Osteoblast (primary cell): ENCODE measurements around the gene SOX8. TPM values are rescaled to one million over a fixed set of nuclear protein-coding genes. Genes with fewer than 3 reads are reported as not detected.

Experiments used
- DNase-seq: peaks from one replicate; pipeline ENCODE4 v3.0.0; 2011; ENCODE audit warnings: low spot score, mixed read lengths; ENCODE audit not compliant: insufficient read length; ENCODE audit errors: missing footprints
- H2AFZ ChIP-seq: 2 replicates; pipeline ENCODE4 v1.6.0; 2011; ENCODE audit warnings: mild to moderate bottlenecking, low read length
- H3K27ac ChIP-seq: 2 replicates; pipeline ENCODE4 v1.5.1; 2011; ENCODE audit warnings: mild to moderate bottlenecking, low read depth, low read length, moderate library complexity
- H3K27me3 ChIP-seq: 2 replicates; pipeline ENCODE4 v1.6.0; 2012; ENCODE audit warnings: mild to moderate bottlenecking, control low read depth, inconsistent platforms, low read length, moderate library complexity; ENCODE audit not compliant: insufficient read depth
- H3K36me3 ChIP-seq: 2 replicates; pipeline ENCODE4 v1.5.1; 2011; ENCODE audit warnings: mild to moderate bottlenecking, low read length, control low read depth, moderate library complexity; ENCODE audit not compliant: insufficient read depth
- H3K4me1 ChIP-seq: 2 replicates; pipeline ENCODE4 v1.5.1; 2011; ENCODE audit warnings: mild to moderate bottlenecking, low read length, control low read depth, moderate library complexity; ENCODE audit not compliant: insufficient read depth
- H3K4me2 ChIP-seq: 2 replicates; pipeline ENCODE4 v1.6.0; 2011; ENCODE audit warnings: mild to moderate bottlenecking, low read length; ENCODE audit not compliant: insufficient read depth
- H3K4me3 ChIP-seq: fragments of 200-600 bp; sonication (generic); 3 replicates; pipeline ENCODE4 v1.5.1; 2012; ENCODE audit warnings: mild to moderate bottlenecking, low read length, inconsistent platforms; ENCODE audit not compliant: insufficient read depth
- H3K79me2 ChIP-seq: 2 replicates; pipeline ENCODE4 v1.6.0; 2012; ENCODE audit warnings: mild to moderate bottlenecking, low read length, control low read depth, inconsistent platforms; ENCODE audit not compliant: insufficient read depth
- H3K9me3 ChIP-seq: 2 replicates; pipeline ENCODE4 v1.5.1; 2011; ENCODE audit warnings: low read depth, low read length, control low read depth
- H4K20me1 ChIP-seq: 2 replicates; pipeline ENCODE4 v1.6.0; 2012; ENCODE audit warnings: mild to moderate bottlenecking, low read length, control low read depth; ENCODE audit not compliant: insufficient read depth
- total RNA-seq: library from RNA; depleted of rRNA; stranded (reverse); fragments of >200 nt; gene quantifications from 2 replicates; pipeline ENCODE4 v1.2.3, GENCODE V29; 2012
- TF ChIP-seq, protein P1 (sequence below): IDR thresholded peaks from 2 replicates; pipeline ENCODE4 v1.5.1; 2011; ENCODE audit warnings: mild to moderate bottlenecking, low read depth, low read length, moderate library complexity; ENCODE audit errors: extremely low read depth

Gene SOX8
- total RNA-seq, 1 donor, result not detected

DNA sequence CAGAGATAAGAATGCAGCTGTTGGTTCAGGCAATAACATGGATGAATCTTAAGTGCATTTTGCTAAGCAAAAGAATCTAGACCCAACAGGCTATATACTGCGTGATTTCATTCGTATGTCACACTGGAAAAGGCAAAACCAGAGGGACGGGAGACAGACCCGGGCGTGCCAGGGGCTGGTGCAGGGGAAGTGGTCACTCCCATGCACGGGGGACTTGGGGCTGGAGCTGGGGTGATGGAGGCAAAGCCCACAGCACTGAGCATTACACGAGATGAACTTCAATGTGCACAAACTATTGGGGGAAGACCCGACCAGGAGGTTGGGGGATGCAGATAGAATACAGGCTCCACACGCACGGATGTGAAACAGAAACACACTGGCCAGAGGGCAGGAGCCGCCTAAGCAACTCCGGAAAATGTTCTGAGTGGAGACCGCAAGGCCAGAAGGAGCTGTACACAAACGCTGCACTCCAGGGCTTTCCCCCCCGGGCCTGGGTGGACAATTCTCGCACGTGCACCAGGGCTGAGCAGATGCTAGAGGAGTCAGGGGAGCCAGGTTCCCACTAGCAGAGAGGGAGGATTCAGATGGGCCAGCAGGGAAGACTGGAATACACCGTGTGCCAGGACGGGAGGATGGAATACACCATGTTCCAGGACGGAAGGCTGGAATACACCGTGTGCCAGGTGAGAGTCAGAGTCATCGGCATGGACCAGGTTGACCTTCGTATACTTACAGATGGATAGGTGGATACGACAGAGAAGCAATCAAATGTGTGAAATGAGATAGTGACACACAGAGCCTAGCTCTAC is 22.1 kb upstream of the SOX8 start:
- TF ChIP-seq, protein P1, sequence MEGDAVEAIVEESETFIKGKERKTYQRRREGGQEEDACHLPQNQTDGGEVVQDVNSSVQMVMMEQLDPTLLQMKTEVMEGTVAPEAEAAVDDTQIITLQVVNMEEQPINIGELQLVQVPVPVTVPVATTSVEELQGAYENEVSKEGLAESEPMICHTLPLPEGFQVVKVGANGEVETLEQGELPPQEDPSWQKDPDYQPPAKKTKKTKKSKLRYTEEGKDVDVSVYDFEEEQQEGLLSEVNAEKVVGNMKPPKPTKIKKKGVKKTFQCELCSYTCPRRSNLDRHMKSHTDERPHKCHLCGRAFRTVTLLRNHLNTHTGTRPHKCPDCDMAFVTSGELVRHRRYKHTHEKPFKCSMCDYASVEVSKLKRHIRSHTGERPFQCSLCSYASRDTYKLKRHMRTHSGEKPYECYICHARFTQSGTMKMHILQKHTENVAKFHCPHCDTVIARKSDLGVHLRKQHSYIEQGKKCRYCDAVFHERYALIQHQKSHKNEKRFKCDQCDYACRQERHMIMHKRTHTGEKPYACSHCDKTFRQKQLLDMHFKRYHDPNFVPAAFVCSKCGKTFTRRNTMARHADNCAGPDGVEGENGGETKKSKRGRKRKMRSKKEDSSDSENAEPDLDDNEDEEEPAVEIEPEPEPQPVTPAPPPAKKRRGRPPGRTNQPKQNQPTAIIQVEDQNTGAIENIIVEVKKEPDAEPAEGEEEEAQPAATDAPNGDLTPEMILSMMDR, result no peak
- no peak overlapping the region for H2AFZ ChIP-seq

DNA sequence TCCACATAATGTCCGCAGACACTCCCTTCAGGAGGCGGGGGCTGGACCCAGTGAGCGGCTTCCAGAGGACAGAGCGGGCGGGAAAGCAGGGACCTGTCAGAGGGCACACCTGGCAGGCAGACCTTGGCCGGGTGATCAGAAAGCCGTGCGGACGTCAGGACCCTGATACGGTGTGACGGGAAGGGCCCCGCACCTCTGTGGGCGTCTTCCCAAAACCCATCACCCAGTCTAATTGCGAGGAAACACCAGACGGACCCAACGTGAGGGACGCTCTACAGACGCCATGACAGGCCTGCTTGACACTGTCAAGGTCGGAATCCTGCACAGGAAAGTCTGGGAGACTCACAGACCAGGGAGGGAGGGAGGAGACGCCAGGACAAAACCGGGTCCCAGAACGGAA is 19.2 kb upstream of the SOX8 start:
- H3K4me3 ChIP-seq, result no peak overlapping the region
- H3K79me2 ChIP-seq, result peaks cover 24% of the 10 kb centered on the region
- no peak overlapping the region for H3K4me2 ChIP-seq
- peaks cover 10% of the 10 kb centered on the region for H4K20me1 ChIP-seq
- H3K9me3 ChIP-seq, result peaks cover 7% of the 10 kb centered on the region
- TF ChIP-seq, protein P1, result no peak
- H3K27me3 ChIP-seq, result no peaks in the 10 kb centered on the region
- no peak overlapping the region for H2AFZ ChIP-seq
- DNase-seq, result peak; percentile 14
- no peak overlapping the region for H3K27ac ChIP-seq
- peaks cover 13% of the 10 kb centered on the region for H3K4me1 ChIP-seq
- no peaks in the 10 kb centered on the region for H3K36me3 ChIP-seq

More for the DNA sequence above, 22.1 kb upstream of the SOX8 start:
- peak; percentile 73 for DNase-seq
- Histone ChIP-seq H3K36me3 (no peaks in the 10 kb centered on the region), H3K4me1 (peaks cover 10% of the 10 kb centered on the region), H3K4me3 (no peak overlapping the region), H4K20me1 (peaks cover 14% of the 10 kb centered on the region), H3K9me3 (no peaks in the 10 kb centered on the region), H3K4me2 (no peak overlapping the region), H3K79me2 (peaks cover 19% of the 10 kb centered on the region), H3K27me3 (no peaks in the 10 kb centered on the region), H3K27ac (no peak overlapping the region)

DNA sequence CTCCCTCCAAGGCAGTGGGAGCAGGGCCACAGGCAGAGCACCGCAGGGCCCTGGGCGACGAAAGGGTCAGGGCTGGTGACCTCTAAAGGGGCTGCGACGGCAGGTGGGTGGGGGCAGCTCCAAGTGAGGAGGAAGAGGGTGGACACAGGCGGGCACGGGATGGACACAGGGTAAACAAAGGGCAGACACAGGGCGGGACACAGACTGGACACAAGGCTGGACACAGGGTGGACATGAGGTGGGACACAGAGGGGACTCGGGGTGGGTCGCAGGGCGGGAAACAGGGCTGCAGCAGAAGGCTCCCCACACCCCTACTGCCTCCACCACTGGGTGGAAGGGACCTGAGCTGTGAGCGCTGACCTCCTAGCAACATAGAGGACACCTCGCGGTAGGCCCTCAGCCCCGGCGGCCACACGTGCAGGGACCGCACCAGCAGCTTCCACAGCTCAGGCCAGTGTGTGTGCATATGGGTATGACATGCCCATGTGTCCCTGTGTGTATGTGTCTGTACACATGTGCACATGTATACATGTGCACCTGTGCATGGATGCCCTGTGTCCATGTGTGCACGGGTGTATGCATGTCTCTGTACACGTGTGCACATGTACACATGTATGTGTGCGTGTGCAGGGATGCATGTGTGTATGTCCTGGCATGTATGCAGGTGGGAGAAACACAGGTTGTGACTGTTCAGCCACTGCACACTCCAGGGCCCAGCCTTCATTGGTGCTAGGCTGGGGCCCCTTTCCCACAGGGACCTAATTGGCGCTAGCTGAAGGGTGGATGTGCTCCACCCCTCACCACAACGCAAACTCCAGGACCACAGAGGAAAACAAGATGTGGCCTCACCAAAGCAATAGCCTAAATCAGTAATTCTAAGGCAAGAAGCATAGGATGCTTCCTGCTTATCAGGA is 18.4 kb upstream of the SOX8 start:
- Histone ChIP-seq H3K4me1 (peaks cover 13% of the 10 kb centered on the region), H2AFZ (peak overlapping the region; percentile 90), H3K27me3 (no peaks in the 10 kb centered on the region), H3K9me3 (peaks cover 7% of the 10 kb centered on the region), H3K4me2 (peak overlapping the region; percentile 80), H4K20me1 (peaks cover 10% of the 10 kb centered on the region), H3K4me3 (peak overlapping the region; percentile 73), H3K79me2 (peaks cover 29% of the 10 kb centered on the region), H3K27ac (peak overlapping the region; percentile 92), H3K36me3 (no peaks in the 10 kb centered on the region)
- TF ChIP-seq, protein P1, result no peak
- peak; percentile 74 for DNase-seq
